ENCODE results near the gene NFE2L3.

The NFE2L3 gene

DNA sequence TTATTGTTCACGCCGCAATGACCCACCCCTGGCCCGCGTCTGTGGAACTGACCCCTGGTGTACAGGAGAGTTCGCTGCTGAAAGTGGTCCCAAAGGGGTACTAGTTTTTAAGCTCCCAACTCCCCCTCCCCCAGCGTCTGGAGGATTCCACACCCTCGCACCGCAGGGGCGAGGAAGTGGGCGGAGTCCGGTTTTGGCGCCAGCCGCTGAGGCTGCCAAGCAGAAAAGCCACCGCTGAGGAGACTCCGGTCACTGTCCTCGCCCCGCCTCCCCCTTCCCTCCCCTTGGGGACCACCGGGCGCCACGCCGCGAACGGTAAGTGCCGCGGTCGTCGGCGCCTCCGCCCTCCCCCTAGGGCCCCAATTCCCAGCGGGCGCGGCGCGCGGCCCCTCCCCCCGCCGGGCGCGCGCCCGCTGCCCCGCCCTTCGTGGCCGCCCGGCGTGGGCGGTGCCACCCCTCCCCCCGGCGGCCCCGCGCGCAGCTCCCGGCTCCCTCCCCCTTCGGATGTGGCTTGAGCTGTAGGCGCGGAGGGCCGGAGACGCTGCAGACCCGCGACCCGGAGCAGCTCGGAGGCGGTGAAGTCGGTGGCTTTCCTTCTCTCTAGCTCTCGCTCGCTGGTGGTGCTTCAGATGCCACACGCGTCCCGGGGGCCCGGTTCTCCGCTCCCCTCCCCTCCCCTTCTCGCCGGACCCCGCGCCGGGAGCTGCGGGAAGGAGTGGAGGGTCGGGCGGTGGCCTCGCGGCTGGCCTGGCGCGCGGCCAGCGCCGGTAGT lies 49.4 kb downstream of the NFE2L3 start, which contains the start of gene CBX3:
TSS of gene CBX3 (plus strand) at position 499 of the 772 bp plus-strand sequence. CDS start 1,254 bp downstream, outside the sequence.
- DNase-seq = peak; percentile 90

DNA sequence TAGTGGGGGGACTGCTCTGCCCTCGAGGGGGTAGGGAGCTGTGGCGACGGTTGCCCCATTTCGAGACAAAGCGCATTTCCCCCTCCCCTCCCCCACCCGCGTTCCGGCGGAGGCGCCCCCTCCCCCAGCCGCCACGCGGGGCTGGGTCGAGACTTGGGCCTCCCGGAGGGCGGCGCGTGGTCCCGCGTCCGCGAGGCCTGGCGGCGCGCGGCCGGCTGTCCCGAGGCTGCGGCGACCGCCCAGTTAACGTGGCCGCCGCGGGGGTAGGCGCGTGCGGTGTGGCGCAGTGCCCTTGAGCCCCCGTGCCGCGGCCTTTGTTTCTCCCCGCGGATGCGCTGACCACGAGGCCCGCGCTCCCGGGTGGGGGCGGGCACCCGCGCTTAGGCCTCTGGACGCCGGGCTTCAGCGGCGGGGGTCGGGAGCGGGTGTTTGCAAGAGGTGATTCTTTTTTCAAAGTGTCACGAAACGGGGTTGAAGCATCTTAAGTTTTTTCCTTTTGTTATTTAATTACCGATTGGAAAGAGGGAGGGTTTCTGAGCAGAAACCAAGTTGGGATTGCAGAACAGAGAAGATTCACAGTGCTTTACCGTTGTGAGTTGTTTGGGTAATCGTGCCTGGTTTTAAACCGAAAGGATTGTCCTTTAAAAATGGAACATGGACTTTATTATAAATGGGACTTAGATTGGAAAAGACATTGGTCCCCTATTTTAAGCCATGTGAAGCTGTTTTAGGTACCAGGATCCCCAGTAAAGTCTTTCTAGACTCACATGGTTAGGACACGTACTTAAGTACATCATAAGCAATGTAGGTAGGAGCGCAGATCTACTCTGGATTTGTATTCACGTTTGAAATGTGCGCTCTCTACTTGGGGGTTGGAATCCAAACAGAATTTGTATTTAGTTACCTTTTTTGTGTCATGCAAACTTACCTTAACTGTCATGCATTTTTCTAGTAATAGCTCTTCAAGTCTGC lies 50.3 kb downstream of the NFE2L3 start:
- DNase-seq = no peak

DNA sequence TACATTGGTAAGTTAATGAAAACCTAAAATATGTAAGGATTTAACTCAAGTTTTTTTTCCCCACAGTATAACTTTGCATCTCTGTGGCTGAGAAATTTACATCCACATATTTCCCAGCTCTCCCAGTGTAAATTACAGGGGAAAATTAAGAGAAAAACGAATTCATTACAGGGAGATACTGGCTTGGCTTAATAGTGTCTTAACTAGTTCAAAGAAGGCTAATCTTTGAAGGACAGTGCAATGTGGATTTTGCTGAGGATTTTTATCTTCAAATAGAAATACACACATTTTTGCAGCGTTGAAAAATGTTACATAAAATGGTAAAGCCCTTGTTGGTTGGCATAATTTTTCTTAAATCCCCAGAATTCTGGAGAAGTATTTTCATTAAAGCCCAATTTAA lies 51.0 kb downstream of the NFE2L3 start:
- DNase-seq = no peak

DNA sequence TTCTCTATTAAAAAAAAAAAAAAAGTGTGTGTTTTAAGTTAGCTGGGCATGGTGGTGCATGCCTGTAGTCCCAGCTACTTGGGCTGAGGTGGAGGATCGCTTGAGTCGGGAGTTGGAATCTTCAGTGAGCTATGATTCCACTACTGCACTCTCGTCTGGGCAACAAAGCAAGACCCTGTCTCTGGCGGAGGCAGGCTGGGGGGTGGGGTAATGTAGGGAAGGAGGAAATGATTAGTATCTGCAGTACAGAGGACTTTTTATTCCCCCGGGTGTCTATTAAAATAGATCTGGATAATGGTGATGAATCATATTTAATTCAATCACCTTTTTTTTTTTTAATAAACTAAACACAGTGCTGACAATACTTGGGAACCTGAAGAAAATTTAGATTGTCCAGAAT lies 56.0 kb downstream of the NFE2L3 start:
- DNase-seq = no peak

DNA sequence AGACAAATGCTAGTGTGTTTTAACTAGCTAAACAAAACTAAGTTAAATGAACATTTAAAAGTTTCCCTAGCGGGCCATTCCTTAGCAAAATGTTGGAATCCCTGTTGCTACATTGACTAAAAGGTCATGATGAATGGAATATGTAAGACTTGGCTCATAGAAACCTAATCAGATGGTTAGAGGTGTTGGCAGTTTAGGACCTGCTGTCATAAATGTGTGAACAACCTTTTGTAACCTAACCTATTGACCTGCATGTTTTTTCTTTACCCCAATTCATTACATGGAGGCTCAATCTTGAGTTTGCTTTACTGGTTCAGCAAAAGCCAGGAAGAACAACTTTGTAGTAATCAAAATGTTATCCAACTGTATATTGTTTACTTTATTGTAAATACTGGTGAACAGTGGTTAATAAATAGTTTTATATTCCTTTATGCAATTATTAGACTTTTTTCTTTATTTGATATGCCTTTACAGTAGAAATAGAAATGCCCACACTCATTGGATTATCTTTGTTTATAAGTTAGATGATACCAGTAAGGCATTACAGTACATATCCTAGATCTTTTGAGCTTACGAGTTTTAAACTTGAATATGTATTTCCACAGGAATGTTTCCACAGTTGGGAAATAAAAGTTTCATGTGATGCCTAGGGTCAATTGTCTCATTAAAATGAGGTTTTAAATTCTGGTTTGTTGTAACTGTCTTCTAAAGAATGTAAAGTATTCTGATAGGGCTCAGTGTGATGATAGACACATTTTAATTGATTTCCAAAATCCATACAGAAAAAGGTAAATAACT lies 61.1 kb downstream of the NFE2L3 start:
- DNase-seq = no peak

DNA sequence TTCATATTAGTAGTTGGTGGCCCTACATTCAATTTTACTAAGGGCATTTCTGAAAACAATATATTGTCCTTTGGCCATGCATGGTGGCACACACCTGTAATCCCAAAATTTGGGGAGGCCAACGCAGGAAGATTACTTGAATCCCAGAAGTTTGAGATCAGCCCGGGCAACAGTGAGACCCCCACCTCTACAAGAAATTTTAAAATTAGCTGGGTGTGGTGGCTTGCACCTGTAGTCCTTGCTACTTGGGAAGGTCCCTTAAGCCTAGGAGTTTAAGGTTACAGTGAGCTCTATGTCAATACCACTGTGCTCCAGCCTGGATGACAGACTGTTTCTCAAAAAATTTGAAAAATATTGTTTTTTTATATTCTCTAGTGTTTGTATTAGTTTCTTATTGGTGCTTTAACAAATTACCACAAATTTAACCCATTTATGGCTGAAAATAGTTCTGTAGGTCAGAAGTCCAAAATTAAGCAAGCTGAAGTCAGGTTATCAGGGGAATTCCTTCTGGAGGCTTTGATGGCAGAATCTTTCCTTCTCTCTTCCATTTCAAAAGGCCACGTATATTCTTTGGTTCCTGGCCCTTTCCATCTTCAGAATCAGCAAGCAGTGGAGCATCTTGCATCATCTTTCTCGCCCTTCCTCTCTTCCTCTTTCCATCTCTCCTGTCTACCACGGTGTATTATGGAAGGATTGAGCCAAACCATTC lies 62.0 kb downstream of the NFE2L3 start:
- DNase-seq = no peak

DNA sequence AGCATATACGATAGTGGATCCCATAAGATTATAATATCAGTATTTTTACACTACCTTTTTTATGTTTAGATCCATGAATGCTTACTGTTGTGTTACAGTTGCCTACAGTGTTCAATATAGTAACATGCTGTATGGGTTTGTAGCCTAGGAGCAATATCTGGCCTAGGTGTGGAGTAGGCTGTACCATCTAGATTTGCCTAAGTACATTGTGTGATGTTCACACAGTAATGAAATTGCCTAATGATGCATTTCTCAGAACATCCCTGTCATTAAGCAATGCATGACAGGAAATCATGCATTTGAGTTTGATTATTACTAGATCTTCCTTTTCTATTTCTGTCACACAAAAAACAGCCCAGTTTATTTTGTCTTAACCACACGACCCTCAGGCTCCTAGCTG lies 64.1 kb downstream of the NFE2L3 start:
- DNase-seq = no peak

DNA sequence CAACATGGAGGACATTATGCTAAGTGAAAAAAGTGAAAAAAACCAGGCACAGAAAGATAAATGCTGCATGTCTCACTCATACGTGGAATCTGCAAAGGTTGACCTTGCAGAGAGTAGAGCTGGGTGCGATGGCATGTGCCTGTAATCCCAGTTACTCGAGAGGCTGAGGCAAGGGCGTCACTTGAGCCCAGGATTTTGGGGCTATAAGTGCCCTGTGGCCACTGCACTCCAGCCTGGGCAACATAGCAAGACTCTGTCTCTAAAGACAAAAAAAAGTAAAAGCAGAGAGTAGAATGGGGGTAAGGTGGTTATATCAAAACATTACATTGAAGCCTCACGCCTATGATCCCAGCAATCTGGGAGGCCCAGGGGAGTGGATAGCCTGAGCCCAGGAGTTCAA lies 72.4 kb downstream of the NFE2L3 start:
- DNase-seq = no peak

DNA sequence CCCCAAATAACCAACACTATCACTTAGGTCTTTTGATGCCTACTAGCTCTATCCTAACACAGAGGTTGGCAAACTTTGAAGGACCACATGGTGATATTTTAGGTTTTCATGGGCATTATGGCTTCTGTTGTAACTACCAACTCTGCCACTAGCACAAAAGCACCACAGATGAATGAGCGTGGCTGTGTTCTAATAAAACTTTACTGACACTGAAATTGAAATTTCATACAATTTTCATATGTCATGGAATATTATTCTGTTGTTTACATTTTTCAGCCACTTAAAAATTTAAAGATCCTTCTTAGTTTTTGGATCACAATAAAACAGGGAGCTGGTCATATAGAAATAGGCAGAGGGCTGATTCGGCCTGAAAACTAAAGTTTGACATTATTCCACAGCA lies 76.0 kb downstream of the NFE2L3 start:
- no peak for DNase-seq

DNA sequence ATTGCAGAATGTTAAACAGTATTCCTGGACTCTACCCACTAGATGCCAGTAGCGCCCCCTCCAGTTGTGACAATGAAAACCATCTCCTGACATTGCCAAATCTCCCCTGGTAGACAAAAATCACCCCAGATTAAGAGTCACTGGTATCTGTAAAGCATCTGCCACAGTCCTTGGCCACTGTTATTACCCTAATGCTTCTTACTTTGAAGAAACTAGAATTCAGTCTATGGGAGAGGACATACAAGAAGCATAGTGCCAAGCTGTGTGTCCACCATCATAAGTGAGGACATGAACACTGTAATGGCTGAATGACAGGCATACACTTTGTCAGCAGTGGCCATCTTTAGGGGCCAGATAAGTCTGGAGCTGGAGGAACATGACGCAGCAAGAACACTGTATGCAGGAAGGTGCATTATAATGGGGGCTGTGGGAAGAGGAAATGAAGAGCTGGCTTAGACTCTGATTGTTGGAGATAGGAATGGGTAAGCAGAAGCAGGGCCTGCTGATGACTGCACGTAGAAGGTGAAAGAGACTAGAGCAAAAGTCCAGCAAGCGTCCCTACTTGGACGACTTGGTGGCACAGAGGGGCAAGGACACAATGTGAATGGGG lies 82.0 kb downstream of the NFE2L3 start:
- DNase-seq = no peak
